ENCODE measurements around the gene FOXN3.

GRCh38 chr14:89411976-89412375, 5.1 kb downstream of the FOXN3 start:
- TF ChIP-seq CTCF (optimal IDR thresholded peaks at IDR 0.05 in 1 of 3, IDR thresholded peaks at IDR 0.05 in 1 of 3, conservative IDR thresholded peaks at IDR 0.05 in 1 of 3; ENCODE audit: extremely low read depth in 1 of 3, insufficient read depth in 2 of 3, low read length in 3 of 3) = no peak
- TF ChIP-seq EZH2 (IDR thresholded peaks at IDR 0.05; ENCODE audit: low read length) = no peak
